ENCODE data around the gene AEN. TPM values are rescaled to one million over a fixed set of nuclear protein-coding genes. Genes with fewer than 3 reads are reported as not detected.

The AEN gene
- total and polyA plus RNA-seq, 12 donors, result 4.9 to 29.3 (median 12.9) TPM

DNA sequence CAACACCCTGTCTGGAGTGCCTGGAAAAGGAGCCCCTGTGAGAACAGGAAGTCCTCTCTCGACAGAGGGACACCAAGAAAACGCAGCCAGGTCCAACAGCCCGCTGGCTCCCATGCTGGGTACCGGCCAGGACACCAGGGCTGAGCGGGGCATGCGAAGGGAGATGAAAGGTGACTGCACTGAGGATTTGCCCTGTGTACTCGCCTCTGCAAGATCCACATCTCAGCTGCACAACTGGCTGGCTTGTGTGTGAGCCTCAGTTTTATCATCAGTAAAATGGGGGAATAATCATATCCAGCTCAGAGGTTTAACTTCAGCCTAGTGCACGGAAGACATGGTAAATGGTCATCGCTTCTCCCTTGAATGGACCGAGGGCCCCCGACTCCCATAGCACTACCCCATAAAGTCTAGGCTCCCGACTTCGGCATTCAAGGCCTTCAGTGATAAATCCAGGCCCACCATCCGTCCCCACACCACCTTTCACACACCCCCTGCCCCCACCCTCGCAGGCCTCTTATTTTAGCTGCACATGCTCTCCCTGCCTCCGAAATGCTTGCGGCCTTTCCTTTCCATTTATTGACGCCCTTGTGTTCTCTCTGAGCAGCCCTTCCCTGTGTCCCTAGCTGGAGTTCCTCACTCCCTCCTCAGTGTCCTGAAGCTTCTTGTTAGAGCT lies 33.4 kb downstream of the AEN start:
- Histone ChIP-seq H3K36me3 (replicated peaks in 1 of 2) (no peaks in the 10 kb centered on the region), H3K27ac (no peak overlapping the region), H3K27me3 (no peaks in the 10 kb centered on the region), H3K4me3 (no peak overlapping the region), H3K4me1 (replicated peaks in 1 of 2) (no peaks in the 10 kb centered on the region), H3K9me3 (replicated peaks in 1 of 3) (no peaks in the 10 kb centered on the region)
- WGBS, 4 donors, result 88 to 92% (median 91%) methylated on average over 18 of the region's 18 CpGs
- no peak for TF ChIP-seq CTCF (IDR thresholded peaks at IDR 0.05)
- no peak for TF ChIP-seq POLR2A (IDR thresholded peaks at IDR 0.05)
- peak in 1 of 7 donors; percentile 15 for DNase-seq
- intact Hi-C loops (cut with DNase I), result loop anchor here (2.0 to 10.0 kb wide), 3 partner anchors 180 to 360 kb away; no protein-coding TSS in a partner anchor

DNA sequence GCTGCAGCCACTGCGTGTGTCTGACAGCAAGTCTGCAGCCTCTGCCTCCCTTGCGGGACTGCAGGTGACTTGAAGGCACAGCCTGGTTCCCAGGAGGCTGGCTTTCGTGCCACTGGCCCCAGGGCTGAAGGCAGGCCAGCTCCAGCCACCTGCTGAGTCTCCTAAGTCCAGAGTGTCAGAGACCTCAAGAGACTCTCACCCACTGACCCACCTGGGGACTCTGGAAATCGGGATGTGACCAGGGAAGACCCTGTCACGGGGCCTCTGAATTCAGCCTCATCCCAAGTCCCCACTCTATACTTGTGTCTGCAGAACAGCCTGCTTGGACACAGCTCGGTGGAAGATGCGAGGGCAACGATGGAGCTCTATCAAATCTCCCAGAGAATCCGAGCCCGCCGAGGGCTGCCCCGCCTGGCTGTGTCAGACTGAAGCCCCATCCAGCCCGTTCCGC lies 34.0 kb downstream of the AEN start:
- Histone ChIP-seq H3K27me3 (no peaks in the 10 kb centered on the region), H3K4me3 (no peak overlapping the region), H3K27ac (no peak overlapping the region), H3K36me3 (replicated peaks in 1 of 2) (no peaks in the 10 kb centered on the region), H3K4me1 (replicated peaks in 1 of 2) (no peaks in the 10 kb centered on the region), H3K9me3 (replicated peaks in 1 of 3) (no peaks in the 10 kb centered on the region)
- WGBS, 4 donors, result 83 to 92% (median 85%) methylated on average over 13 to 14 of the region's 14 CpGs
- DNase-seq, result peak in 1 of 7 donors; percentile 16
- intact Hi-C loops (cut with DNase I), result loop anchor here (2.0 to 10.0 kb wide), 3 partner anchors 180 to 360 kb away; no protein-coding TSS in a partner anchor
- TF ChIP-seq POLR2A (IDR thresholded peaks at IDR 0.05) (no peak), CTCF (IDR thresholded peaks at IDR 0.05) (no peak)

GRCh38 chr15:88655800-88656488 lies 34.8 kb downstream of the AEN start:
- intact Hi-C loops (cut with DNase I), result loop anchor here (2.0 to 10.0 kb wide), 3 partner anchors 179 to 359 kb away; no protein-coding TSS in a partner anchor
- H3K4me3 ChIP-seq, result no peak overlapping the region
- no peaks in the 10 kb centered on the region for H3K36me3 ChIP-seq (replicated peaks in 1 of 2)
- no peaks in the 10 kb centered on the region for H3K4me1 ChIP-seq (replicated peaks in 1 of 2)
- no peak for TF ChIP-seq POLR2A (IDR thresholded peaks at IDR 0.05)
- no peak for TF ChIP-seq CTCF (IDR thresholded peaks at IDR 0.05)
- DNase-seq, result no peak
- 71 to 78% (median 75%) methylated on average over 8 of the region's 8 CpGs for WGBS, 4 donors
- H3K27ac ChIP-seq, result no peak overlapping the region
- H3K9me3 ChIP-seq (replicated peaks in 1 of 3), result no peaks in the 10 kb centered on the region
- no peaks in the 10 kb centered on the region for H3K27me3 ChIP-seq

- intact Hi-C loops (cut with DNase I), result loop anchor here (5.0 to 10.0 kb wide), 2 partner anchors 181 to 358 kb away; no protein-coding TSS in a partner anchor
- WGBS, 4 donors, result 68 to 81% (median 69%) methylated on average over 8 to 10 of the region's 10 CpGs
- no peak overlapping the region for H3K4me3 ChIP-seq
Observed at GRCh38 chr15:88656760-88657221, 35.7 kb downstream of the AEN start.

More at GRCh38 chr15:88656760-88657221, 35.7 kb downstream of the AEN start:
- no peak overlapping the region for H3K27ac ChIP-seq
- DNase-seq, result no peak
- H3K9me3 ChIP-seq (replicated peaks in 1 of 3), result no peaks in the 10 kb centered on the region
- no peaks in the 10 kb centered on the region for H3K27me3 ChIP-seq
- no peaks in the 10 kb centered on the region for H3K4me1 ChIP-seq (replicated peaks in 1 of 2)
- no peak for TF ChIP-seq CTCF (IDR thresholded peaks at IDR 0.05)
- no peaks in the 10 kb centered on the region for H3K36me3 ChIP-seq (replicated peaks in 1 of 2)
